Kidney tubule cell (primary cell): Measurements from ENCODE around the gene NTN3.
"Not testable (repeated sequence)": the region's sequence is repeated elsewhere in the genome, so short reads cannot be mapped to it uniquely, and the experiment has no call there.

Source experiments
- DNase-seq: peaks from one replicate; pipeline ENCODE4 v3.0.0-alpha.2; 2018; ENCODE audit warnings: low spot score

The NTN3 gene

DNA sequence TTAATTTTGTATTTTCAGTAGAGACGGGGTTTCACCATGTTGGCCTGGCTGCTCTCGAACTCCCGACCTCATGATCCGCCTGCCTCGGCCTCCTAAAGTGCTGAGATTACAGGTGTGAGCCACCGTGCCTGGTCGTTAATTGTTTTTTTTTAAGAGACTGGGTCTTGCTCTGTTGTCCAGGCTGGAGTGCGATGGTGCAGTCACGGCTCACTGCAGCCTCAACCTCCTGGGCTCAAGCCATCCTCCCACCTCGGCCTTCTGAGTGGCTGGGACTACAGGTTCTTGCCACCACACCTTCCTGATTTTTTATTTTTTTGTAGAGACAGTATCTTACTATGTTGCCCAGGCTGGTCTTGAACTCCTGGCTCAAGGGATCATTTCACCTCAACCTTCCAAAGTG lies 8.9 kb downstream of the NTN3 start:
- DNase-seq = not testable (repeated sequence)

DNA sequence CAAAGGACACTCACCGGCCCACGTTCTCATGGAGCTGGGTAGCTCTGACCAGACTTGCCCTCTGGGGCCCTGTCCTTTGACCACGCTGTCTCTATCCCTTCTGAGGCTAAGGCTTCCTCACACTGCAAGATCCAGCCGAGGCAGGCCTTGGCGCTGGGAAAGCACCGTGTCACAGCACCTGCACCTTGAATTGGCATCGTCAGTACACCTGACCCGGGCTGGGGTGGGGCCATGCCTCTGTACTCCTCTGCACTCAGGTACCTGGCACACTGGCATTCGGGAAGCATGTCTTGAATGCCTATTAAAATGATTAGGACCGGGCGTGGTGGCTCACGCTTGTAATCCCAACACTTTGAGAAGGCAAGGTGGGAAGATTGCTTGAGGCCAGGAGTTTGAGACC lies 9.9 kb downstream of the NTN3 start:
- peak; percentile 41 for DNase-seq

DNA sequence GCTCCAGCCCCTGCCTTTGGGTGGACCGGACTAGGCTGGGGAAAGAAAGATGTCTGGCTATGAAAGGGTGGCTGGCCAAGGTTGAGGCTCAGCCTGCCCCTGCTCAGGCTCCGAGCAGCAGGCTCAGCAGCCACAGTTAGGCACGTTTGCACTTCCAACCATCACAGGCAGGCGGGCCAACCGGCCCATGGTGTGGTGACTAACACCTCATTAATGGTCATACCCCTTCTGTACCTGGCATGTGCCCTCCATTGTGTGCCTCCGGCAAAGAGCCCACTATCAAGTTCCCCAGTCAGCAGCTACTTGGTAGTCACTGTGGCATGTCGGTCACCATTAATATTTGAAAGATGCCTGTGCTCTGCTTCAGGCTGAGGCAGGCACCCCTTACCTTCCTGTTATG lies 10.6 kb downstream of the NTN3 start:
- DNase-seq = peak; percentile 79

DNA sequence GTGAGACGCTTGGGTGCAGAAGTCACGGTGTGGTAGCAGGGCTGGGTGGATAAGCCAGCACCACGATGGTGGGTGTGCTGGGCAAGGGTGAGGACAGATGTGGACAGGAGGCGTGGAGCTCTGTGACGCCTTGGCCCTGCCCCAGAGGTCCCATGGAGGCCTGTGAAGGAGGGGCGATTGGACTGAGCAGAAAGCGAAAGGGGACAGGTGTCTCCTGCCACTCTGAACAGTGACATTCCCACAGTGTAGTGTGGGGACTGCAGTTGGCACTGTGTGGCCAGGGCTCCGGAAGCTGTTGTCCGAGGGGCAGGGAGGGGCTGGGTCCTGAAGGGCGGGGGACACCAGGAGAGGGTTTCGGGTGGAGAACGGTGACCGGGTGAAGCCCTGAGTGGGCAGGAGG lies 11.2 kb downstream of the NTN3 start:
- no peak for DNase-seq

DNA sequence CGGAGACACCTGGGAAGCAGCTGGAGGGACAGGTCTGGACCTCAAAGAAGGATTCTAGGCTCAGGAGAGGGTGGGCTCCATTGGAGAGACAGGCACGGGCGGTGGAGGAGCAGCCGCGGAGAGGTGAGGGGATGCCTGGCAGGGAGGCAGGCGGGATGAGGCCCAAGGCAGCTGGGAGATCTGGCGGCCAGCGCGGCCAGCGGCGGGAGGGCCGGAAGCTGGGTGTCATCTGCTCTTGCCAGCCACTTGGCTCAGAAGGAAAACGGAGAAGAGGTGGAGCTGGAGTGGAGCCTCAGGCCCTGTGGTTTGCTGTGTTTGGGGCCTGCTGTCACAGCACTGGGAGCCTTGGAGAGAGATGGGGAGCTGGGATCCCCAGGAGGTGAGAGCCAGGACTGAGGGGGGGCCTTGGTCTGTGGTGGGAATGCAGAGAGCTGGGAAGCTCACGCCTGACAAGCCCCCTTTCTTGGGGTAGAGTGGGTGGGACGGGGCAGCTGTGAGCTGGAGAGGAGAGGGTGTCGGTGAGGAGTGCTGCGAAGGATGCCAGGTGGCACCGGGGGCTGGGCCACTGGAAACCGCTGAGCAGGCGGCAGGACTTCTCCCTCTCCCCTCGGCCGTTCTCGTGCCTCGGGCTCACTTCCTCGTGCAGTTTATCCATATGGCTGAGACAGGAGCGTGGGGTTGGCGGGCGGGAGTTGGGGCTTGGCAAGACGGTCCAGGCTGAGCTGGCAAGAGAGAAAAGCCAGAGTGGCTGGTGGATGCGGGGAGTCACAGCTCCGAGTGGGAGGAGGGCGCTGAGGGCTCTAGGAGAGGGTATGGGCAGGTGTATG lies 11.8 kb downstream of the NTN3 start:
- no peak for DNase-seq

DNA sequence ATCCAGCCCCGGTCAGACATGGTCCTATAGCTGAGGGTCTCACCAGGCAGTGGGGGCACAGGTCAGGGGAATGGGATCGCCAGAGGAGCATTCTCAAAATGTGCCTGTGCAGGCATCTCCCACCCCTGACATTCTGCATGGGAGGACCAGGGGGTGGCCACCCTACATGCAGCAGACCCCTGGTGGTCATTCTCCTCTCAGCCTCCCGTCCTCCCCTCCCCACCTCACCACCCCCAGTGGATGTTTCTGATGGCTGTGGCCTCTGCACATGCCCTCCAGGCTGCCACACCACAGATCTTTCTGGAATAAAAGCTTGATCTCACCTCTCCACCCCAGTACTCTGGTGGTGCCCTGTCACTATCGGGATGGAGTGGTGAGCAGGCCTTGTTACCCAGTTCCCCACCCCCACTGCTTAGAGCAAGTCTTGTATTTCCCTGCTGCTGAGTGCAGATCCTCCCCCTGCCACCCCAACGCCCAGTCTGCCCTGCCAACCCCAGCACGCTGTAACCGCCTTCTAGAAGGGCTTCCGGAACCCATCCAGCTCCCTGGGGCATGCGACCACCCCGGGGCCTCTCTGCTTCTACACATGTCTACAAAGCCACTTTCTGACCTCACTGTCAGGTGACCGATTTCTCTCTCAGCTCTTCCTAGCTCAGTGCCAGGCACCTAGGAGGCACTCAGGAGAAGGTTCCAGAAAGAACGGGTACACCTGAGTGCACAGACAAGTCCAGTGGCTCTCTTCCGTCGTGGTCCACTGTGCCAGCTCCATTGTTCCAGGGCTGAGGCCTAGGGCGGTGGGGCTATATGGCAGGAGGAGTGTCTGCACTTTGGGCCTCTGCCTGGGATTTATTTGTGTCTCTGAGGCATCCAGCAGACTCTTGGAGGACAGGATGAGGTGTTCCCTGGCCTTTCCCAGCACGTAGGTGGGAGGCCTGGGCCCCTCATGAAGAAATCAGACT lies 13.1 kb downstream of the NTN3 start:
- no peak for DNase-seq

DNA sequence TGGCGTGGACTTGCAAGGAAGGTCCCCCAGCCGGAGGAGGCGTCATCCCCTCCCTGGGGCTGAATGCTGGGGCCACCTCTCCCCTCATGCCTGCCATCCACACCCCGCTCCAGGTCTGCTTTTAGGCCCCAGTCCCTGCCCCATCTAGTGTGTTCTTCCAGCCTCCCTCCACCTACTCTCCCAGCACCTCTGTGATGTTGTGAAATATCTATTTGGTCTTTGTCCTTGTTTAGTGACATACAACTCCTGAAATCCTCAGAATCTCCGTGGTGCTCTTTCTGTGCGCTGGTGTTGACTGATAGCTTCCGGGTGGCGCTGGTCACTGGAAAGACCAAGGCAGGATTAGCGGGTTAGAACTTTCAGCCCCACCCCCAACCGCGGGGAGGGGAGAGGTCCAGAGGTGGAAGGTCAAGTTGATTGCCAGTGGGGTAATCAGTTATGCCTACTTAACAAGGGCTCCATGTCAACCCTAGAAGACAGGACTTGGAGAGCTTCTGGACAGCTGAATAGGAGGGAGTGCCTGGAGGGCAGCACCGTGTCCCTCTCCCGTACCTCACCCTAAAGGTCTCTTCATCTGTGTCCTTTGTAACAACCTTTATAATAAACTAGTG lies 13.9 kb downstream of the NTN3 start:
- no peak for DNase-seq

DNA sequence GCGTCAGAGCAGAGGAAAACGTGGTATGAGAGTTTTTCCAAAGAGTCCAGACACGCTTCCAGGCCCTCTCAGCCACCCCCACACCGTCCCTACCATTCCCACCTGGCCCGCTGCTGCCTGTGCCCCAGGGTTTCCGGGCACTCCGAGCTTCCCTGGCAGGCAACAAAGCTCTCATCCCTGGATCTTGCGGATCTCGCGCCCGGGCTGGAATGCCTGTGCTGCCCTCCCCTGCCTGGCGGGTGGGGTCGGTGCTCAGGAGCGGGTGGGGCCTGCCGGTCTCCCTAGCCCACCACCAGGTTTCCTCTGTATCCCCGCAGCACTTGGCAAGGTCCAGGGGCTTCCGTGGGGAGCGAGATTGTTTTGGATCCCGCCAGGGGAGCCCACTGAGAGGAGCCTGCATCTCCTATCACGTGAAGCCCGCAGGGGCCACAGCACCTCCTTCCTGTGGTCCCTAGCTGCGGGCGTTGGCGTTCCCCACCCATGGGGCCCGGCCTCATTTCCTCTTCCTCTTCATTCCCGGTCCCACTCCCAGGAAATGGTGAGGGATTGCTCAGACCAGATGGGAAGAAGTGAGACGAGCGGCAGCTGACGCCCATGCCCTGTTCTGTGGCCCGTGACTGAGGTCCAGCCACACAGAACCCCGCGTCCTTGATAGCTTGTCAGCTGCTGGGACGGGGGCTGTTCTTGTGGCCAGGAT lies 14.9 kb downstream of the NTN3 start:
- no peak for DNase-seq

DNA sequence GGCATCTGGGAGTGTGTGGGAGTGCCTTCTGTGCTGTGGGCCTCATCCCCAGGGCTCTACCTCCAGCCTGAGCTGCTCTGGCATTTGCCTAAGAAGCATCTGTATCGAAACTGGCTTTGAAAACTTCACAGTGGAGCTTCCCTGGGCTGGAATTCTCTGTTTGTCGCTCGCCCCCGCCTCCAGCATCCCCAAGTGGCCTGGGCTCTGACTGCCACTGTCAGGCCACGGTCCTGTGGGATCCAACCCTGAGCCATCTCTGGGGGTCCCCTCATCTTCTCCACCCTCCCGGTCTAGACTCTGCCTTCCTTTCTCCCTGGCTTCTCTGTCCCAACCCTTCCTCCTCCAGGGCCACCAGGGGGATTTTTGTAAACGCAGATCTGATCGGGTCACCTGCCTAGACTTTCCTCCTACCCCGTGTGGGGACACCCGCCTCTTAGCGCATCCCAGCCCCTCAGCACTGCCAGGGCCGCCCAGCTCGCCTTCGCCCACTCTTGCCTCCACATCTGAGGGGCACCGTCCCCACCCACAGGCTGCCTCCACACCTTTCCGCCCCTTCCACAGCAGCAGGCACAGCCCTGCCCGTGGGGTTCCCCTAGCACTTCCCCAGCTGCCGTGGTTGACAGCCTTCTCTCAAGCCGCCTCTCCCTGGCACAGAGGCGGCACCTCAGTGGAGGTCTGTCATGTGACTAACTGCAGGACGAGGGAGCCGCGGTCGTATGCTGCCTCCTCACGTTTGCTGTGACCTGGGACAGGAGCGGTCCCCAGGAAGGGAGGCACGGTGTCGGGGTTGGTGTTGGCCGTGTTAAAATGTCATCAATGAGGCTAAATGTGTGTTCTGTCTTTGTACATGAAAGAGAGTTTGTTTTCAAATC lies 15.8 kb downstream of the NTN3 start:
- DNase-seq = peak; percentile 71

DNA sequence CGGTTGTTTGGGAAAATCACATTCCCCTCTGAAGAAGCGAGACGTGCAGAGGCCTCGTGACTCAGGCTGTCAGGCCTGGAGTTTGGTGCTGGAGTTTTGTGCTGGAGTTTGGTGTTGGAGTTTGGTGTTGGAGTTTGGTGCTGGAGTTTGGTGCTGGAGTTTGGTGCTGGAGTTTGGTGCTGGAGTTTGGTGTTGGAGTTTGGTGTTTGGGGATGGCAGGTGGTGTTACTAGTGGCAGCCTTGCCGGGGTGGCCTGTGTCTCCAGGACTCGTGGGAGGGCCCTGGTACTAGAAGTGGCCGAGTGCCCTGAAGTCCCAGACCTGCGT lies 16.4 kb downstream of the NTN3 start:
- DNase-seq = no peak

DNA sequence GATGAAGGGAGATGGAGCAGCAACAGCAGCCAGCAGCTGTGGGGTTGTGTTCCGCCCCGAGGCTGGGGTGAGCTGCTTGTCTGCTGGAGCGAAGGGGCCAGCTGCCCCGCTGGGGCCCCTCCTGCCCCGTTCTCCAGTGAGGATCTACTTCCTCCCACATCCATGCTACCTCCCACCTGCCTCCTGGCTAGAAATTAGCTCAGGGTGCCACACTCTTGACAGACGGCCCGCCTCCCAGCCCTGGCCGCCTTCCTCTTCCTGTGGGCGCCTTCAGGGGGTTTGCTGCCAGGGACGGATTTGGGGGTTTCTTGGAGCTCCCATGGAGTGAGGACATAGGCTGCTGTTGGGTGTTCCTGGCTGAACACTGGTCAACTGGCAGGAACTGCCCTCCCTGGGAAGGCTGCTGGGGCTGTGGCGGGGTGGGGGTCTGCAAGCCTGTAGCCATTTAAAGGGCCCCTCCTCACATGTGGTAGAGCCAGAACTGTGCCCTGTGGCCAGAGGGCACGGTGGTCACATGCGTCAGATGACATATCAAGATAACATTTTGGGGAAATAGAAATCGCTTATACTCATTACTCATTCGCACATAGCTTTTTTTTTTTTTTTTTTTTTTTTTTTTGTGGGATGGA lies 16.9 kb downstream of the NTN3 start:
- no peak for DNase-seq

DNA sequence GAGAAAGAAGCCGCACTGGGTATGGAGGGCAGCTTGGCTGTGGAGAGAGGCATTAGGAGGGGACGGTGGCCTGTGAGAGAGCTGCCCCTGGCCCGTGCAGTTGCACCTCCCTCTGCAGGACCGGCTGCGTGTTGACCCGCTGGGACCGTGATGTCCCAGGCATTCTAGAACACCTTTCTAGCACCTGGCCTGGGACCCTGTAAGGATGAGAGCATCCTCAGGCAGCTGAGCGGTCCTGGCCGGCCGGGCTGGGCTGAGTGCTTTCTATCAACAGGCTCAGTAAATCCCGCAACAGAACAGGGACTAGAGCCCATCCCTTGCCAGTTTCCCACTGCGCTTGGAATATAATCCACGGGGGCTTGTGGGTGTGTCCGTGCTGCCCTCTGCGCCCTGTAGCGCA lies 18.5 kb downstream of the NTN3 start:
- no peak for DNase-seq

DNA sequence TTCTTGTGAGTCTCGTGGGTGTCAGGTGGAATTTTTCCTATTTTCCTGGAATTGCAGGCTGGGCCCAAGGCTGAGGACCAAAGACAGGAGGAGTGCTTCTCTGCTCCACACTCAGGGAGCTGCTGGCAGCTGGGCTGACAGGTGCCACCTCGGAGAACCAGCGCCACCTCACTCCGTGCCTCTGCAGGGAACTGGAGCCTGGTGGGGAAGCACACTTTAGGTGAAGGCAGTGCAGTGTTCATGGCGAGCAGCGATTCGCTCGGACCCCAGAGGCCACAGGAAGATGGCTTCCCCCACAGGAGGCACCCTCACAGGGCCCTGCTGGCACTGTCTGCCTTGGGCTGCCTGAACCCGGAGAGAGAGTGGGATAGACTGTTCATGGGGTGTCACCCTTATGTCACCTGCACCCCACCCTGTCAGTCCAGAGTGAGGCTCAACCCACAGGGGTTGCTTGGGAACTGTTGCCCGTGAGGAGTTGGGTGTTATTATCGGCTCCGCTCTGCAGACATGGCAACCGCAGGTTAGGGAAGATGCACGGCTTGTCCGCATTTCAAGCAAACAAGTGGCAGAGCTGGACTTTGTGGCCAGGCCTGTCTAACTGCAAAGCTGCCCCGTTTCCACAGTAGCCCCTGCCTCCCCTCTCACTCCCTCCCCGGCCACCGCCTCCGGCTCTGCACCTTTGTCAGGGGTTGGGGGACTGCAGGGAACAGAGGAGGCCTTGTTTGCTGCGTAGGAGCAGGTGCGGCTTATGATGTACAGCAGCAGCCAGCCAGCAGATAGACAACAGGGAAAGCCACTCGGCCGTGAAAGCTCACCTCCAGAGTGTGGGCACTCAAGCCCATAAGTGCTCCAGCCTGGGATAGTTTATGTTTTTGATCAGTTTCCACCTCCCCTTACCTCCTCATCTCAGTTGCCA lies 19.4 kb downstream of the NTN3 start:
- peak; percentile 28 for DNase-seq

DNA sequence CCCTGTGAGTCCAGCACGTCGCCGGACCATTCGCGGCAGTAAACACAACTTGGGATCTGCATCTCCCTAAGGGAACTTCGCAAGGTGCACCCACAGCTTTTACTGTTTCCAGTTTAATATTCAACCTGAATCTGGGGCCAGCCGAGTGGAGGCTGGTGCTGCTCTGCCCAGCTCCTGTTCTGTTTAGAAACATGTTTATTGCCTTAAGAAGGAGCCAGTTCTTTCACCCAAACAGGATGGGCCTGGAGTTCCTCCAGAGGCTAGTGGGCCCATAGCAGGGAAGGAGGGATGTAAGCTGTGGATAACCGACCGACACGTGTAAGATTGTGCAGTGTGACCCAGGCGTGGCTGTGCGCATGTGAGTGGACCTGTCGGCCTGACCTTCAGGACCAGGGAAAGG lies 21.2 kb downstream of the NTN3 start:
- no peak for DNase-seq

DNA sequence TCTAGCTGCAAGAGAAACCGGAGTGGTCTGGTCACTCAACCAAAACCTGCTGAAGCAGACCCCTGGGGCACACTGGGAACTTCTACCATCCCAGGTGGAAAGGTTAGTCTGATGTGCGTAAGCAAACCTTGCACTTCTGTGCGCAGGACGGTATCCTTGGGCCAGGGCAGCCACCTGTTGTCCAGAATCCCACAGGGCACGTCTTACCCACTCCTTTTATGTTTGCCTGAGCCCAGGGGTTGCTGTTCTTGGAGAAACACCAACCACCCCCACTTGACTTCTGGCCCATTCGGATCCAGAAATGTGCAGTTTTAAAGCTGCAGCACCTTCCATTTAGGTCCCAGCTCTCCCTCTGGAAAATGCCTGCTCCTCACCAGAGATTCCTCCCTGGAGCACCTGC lies 22.5 kb downstream of the NTN3 start:
- DNase-seq = no peak

DNA sequence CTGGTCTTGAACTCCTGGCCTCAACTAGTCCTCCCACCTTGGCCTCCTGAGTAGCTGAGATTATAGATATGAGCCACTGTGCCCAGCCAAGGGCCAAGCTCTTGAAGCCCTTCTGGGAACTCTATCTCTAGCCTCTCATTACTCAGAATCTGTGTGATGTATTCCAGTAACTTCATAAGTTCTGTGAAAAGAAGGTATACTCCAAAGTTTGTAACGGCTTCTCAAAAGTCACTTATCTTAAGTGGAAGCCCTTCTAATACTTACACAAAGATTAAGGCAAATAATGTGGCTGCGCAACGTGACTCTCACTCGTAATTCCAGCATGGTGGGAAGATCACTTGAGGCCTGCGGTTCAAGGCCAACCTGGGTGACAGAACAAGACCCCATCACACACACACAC lies 23.5 kb downstream of the NTN3 start:
- no peak for DNase-seq

DNA sequence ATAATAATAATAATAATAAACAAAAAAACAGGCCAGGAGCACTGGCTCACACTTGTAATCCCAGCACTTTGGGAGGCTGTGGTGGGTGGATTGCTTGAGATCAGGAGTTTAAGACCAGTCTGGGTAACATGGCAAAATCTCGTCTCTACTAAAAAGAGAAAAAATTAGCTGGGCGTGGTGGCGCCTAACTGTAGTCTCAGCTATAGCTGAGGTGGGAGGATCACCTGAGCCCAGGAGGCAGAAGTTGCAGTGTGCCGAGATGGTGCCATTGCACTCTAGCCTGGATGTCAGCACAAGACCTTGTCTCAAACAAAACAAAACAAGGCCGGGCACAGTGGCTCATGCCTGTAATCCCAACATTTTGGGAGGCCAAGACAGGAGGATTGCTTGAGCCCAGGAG lies 23.9 kb downstream of the NTN3 start:
- no peak for DNase-seq

DNA sequence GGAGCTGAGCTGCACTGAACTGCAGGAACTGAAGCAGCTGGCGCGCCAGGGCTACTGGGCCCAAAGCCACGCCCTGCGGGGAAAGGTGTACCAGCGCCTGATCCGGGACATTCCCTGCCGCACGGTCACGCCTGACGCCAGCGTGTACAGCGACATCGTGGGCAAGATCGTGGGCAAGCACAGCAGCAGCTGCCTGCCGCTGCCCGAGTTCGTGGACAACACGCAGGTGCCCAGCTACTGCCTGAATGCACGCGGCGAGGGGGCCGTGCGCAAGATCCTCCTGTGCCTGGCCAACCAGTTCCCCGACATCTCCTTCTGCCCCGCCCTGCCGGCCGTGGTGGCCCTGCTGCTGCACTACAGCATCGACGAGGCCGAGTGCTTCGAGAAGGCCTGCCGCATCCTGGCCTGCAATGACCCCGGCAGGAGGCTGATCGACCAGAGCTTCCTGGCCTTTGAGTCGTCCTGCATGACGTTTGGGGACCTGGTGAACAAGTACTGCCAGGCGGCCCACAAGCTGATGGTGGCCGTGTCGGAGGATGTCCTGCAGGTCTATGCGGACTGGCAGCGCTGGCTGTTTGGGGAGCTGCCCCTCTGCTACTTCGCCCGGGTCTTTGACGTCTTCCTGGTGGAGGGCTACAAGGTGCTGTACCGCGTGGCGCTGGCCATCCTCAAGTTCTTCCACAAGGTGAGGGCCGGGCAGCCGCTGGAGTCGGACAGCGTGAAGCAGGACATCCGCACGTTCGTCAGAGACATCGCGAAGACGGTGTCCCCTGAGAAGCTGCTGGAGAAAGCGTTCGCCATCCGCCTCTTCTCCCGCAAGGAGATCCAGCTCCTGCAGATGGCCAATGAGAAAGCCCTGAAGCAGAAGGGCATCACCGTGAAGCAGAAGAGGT lies 25.4 kb downstream of the NTN3 start:
- DNase-seq = no peak
